ENCODE measurements around the gene KMT2B.
"Not testable (repeated sequence)": the region's sequence is repeated elsewhere in the genome, so short reads cannot be mapped to it uniquely, and the experiment has no call there.

Gene KMT2B

DNA sequence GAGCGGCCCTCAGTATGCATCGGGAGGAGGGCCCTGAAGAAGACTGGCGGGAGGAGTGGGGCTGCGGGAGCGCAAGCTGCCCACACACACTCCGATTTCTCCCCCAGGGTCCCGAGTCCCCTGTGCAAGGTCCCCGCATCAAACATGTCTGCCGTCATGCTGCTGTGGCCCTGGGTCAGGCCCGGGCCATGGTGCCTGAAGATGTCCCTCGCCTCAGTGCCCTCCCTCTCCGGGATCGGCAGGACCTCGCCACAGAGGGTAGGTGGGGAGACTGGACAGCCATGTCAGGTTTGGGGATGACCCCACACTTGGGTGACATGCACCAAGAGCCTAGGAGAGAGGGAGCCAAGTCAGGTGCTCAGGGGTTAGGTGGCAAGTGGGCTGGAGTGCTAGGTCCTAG, 4.7 kb downstream of the KMT2B start:
- H3K4me3 ChIP-seq (ENCODE audit: low read depth, low read length): no peak overlapping the region
- no peaks in the 10 kb centered on the region for H3K27me3 ChIP-seq (ENCODE audit: insufficient read depth, low read depth, severe bottlenecking)
- H3K27ac ChIP-seq: no peak overlapping the region
- DNase-seq: no peak
- TF ChIP-seq, protein P1, sequence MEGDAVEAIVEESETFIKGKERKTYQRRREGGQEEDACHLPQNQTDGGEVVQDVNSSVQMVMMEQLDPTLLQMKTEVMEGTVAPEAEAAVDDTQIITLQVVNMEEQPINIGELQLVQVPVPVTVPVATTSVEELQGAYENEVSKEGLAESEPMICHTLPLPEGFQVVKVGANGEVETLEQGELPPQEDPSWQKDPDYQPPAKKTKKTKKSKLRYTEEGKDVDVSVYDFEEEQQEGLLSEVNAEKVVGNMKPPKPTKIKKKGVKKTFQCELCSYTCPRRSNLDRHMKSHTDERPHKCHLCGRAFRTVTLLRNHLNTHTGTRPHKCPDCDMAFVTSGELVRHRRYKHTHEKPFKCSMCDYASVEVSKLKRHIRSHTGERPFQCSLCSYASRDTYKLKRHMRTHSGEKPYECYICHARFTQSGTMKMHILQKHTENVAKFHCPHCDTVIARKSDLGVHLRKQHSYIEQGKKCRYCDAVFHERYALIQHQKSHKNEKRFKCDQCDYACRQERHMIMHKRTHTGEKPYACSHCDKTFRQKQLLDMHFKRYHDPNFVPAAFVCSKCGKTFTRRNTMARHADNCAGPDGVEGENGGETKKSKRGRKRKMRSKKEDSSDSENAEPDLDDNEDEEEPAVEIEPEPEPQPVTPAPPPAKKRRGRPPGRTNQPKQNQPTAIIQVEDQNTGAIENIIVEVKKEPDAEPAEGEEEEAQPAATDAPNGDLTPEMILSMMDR (IDR thresholded peaks at IDR 0.05; ENCODE audit: low read depth, low read length): no peak
- H3K36me3 ChIP-seq: peaks cover 73% of the 10 kb centered on the region
- H3K9me3 ChIP-seq (ENCODE audit: severe bottlenecking): no peaks in the 10 kb centered on the region

DNA sequence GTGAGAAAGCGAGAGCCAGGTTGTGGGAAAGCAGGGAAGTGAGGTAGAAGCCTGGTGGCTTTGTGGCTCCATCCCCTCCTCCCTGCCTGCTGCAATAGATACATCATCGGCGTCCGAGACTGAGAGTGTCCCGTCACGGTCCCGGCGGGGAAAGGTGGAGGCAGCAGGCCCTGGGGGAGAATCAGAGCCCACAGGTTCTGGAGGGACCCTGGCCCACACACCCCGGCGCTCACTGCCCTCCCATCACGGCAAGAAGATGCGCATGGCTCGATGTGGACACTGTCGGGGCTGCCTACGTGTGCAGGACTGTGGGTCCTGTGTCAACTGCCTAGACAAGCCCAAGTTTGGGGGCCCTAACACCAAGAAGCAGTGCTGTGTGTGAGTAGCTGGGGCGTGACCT, 5.1 kb downstream of the KMT2B start:
- Histone ChIP-seq H3K4me3 (ENCODE audit: low read depth, low read length) (no peak overlapping the region), H3K27ac (no peak overlapping the region), H3K27me3 (ENCODE audit: insufficient read depth, low read depth, severe bottlenecking) (no peaks in the 10 kb centered on the region), H3K36me3 (peaks cover 77% of the 10 kb centered on the region), H3K9me3 (ENCODE audit: severe bottlenecking) (no peaks in the 10 kb centered on the region)
- TF ChIP-seq, protein P1 (IDR thresholded peaks at IDR 0.05; ENCODE audit: low read depth, low read length): no peak
- DNase-seq: no peak

DNA sequence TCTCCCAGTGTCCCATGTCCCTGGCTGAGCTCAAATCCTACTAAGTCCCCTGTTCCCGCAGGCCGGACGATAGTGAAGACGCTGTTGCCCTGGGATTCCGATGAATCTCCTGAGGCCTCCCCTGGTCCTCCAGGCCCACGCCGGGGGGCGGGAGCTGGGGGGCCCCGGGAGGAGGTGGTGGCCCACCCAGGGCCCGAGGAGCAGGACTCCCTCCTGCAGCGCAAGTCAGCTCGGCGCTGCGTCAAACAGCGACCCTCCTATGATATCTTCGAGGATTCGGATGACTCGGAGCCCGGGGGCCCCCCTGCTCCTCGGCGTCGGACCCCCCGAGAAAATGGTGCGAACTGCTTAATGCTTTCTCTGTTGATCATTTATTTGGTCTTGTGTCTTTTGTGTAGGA, 5.9 kb downstream of the KMT2B start:
- no peaks in the 10 kb centered on the region for H3K27me3 ChIP-seq (ENCODE audit: insufficient read depth, low read depth, severe bottlenecking)
- no peak overlapping the region for H3K4me3 ChIP-seq (ENCODE audit: low read depth, low read length)
- H3K9me3 ChIP-seq (ENCODE audit: severe bottlenecking): no peaks in the 10 kb centered on the region
- no peak for DNase-seq
- H3K27ac ChIP-seq: no peak overlapping the region
- TF ChIP-seq, protein P1 (IDR thresholded peaks at IDR 0.05; ENCODE audit: low read depth, low read length): no peak
- H3K36me3 ChIP-seq: peaks cover 85% of the 10 kb centered on the region

DNA sequence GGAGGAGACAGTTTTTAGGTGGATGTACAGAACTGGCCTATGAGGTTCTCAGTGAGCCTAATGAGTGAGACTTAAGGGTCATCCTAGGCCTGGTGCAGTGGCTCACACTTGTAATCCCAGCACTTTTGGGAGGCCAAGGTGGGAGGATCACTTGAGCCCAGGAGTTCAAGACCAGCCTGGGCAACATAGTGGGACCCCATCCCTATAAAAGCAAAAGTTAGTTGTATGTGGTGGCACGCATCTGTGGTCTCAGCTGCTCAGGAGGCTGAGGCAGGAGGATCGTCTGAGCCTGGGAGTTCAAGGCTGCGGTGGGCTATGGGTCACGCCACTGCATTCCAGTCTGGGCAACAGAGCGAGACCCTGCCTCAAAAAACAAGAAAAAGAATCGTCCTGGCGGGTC, 6.3 kb downstream of the KMT2B start:
- H3K27ac ChIP-seq; H3K27me3 ChIP-seq (ENCODE audit: insufficient read depth, low read depth, severe bottlenecking); H3K9me3 ChIP-seq (ENCODE audit: severe bottlenecking); DNase-seq; H3K4me3 ChIP-seq (ENCODE audit: low read depth, low read length): not testable (repeated sequence)
- peaks cover 89% of the 10 kb centered on the region for H3K36me3 ChIP-seq

DNA sequence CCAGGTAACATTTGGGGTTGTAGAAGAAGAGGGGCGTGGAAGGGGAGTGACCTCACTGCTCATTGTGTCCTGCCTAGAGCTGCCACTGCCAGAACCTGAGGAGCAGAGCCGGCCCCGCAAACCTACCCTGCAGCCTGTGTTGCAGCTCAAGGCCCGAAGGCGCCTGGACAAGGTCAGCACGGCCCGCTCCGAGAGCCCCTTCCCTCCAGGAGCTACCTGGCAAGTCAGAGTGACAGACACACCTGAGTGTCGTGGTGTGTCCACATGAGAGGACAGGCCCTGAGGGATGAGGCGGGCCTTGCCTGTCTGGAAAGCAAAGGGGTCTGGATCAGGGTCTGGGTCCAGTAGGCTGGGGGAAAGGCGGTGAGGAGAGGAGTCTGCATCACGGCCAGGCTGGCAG, 6.8 kb downstream of the KMT2B start:
- Histone ChIP-seq H3K36me3 (peaks cover 91% of the 10 kb centered on the region), H3K27ac (no peak overlapping the region), H3K27me3 (ENCODE audit: insufficient read depth, low read depth, severe bottlenecking) (no peaks in the 10 kb centered on the region), H3K9me3 (ENCODE audit: severe bottlenecking) (no peaks in the 10 kb centered on the region), H3K4me3 (ENCODE audit: low read depth, low read length) (no peak overlapping the region)
- TF ChIP-seq, protein P1 (IDR thresholded peaks at IDR 0.05; ENCODE audit: low read depth, low read length): no peak
- DNase-seq: no peak

DNA sequence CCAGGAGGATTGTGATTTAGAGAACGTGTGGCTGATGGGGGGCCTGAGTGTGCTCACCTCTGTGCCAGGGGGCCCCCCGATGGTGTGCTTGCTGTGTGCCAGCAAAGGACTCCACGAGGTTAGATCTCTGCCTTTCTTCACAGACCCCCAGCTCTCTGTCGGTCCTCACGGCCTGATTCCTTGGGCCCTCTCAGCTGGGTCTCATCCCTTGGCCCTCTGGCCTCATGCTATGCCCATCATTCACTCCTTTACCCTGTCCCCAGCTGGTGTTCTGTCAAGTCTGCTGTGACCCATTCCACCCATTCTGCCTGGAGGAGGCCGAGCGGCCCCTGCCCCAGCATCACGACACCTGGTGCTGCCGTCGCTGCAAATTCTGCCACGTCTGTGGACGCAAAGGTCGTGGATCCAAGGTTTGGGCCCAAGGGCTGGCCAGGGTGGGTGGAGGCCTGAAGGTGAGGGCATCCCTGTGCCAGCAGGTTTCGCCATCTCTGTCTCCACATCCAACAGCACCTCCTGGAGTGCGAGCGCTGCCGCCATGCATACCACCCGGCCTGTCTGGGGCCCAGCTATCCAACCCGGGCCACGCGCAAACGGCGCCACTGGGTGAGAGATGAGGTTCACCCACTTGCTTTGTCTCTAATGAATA, 7.5 kb downstream of the KMT2B start:
- peaks cover 90% of the 10 kb centered on the region for H3K36me3 ChIP-seq
- DNase-seq: no peak

More for the DNA sequence above, 7.5 kb downstream of the KMT2B start:
- Histone ChIP-seq H3K27me3 (ENCODE audit: insufficient read depth, low read depth, severe bottlenecking) (no peaks in the 10 kb centered on the region), H3K4me3 (ENCODE audit: low read depth, low read length) (no peak overlapping the region), H3K9me3 (ENCODE audit: severe bottlenecking) (no peaks in the 10 kb centered on the region), H3K27ac (no peak overlapping the region)
- TF ChIP-seq, protein P1 (IDR thresholded peaks at IDR 0.05; ENCODE audit: low read depth, low read length): no peak

All from WERI-Rb-1 (cell line).